Measurements from ENCODE around the gene TPPP2. TPM values are rescaled to one million over a fixed set of nuclear protein-coding genes. Genes with fewer than 3 reads are reported as not detected.

The TPPP2 gene
- total and polyA plus RNA-seq, 2 experiments from 2014 or later = not detected

GRCh38 chr14:20997564-20997963 is 32.5 kb upstream of the TPPP2 start:
- H3K27ac ChIP-seq (ENCODE audit: low read depth) = no peak overlapping the region; the same call in 1 of the 2 replicates
- no peak overlapping the region for H3K4me3 Mint-ChIP-seq
- no peak overlapping the region for H3K4me2 ChIP-seq
- H3K27ac Mint-ChIP-seq = no peak overlapping the region
- H3K79me2 ChIP-seq (replicated peaks; ENCODE audit: insufficient read depth) = peaks cover 2% of the 10 kb centered on the region; the same call in 1 of the 2 replicates
- DNase-seq (ENCODE audit: low spot score) (no peak), ATAC-seq (no peak)
- H3K9me2 ChIP-seq (ENCODE audit: insufficient read depth) = no peaks in the 10 kb centered on the region
- peaks cover 23% of the 10 kb centered on the region for H3K4me1 Mint-ChIP-seq
- H3K36me3 ChIP-seq (ENCODE audit: insufficient read depth) = peaks cover 38% of the 10 kb centered on the region
- no peak overlapping the region for H2AFZ ChIP-seq
- no peak overlapping the region for H3K4me3 ChIP-seq
- H4K20me1 ChIP-seq (replicated peaks; ENCODE audit: insufficient read depth) = no peaks in the 10 kb centered on the region; the same call in 1 of the 2 replicates
- 0 out of 2 replicates have a peak, but pooled peaks cover 4% of the 10 kb centered on the region for H3F3A ChIP-seq (replicated peaks; ENCODE audit: low read depth)
- peaks cover 2% of the 10 kb centered on the region for H3K27me3 Mint-ChIP-seq (ENCODE audit: insufficient read depth, low read depth, poor library complexity)
- peaks cover 41% of the 10 kb centered on the region for H3K36me3 Mint-ChIP-seq (ENCODE audit: low read depth)
- H3K9me3 Mint-ChIP-seq = no peaks in the 10 kb centered on the region
- H3K4me1 ChIP-seq (ENCODE audit: insufficient read depth) = peaks cover 6% of the 10 kb centered on the region
- no peaks in the 10 kb centered on the region for H3K27me3 ChIP-seq (ENCODE audit: insufficient read depth)
- TF ChIP-seq JUNB (IDR thresholded peaks at IDR 0.05; ENCODE audit: unreplicated experiment) (no peak), STAT1 (IDR thresholded peaks at IDR 0.05; ENCODE audit: unreplicated experiment) (no peak), ETS1 (IDR thresholded peaks at IDR 0.05) (no peak), ZNF331 (CRISPR knock-in tag; IDR thresholded peaks at IDR 0.05; ENCODE audit: low read depth) (no peak), EZH2phosphoT487 (IDR thresholded peaks at IDR 0.05; ENCODE audit: unreplicated experiment) (no peak), ZNF114 (CRISPR knock-in tag; IDR thresholded peaks at IDR 0.05) (no peak), ZNF462 (CRISPR knock-in tag; IDR thresholded peaks at IDR 0.05) (no peak), CREB1 (CRISPR knock-in tag; IDR thresholded peaks at IDR 0.05; ENCODE audit: low read depth) (no peak)
